Measurements from ENCODE around the gene MAFB.
A peak's percentile ranks its signal among the peaks of the same experiment; 100 is the strongest.
"Not testable (repeated sequence)": the region's sequence is repeated elsewhere in the genome, so short reads cannot be mapped to it uniquely, and the experiment has no call there.

The MAFB gene

GRCh38 chr20:40689100-40689942 lies at the start of gene MAFB:
Gene MAFB (minus strand): TSS chr20:40689236. CDS start chr20:40688850, 386 bp downstream.
- DNase-seq = peak; percentile 85

DNA sequence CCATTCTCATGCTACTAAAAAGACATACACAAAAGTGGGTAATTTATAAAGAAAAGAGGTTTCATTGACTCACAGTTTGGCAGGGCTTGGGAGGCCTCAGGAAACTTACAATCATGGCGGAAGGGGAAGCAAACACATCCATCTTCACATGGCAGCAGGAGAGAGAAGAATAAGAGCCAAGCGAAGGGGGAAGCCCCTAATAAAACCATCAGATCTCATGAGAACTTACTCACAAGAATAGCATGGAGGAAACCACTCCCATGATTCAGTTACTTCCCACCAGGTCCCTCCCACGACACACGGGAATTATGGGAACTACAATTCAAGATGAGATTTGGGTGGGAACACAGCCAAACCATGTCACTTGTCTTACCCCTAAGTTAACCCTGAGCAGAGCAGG lies 47.4 kb upstream of the MAFB start:
- not testable (repeated sequence) for DNase-seq

DNA sequence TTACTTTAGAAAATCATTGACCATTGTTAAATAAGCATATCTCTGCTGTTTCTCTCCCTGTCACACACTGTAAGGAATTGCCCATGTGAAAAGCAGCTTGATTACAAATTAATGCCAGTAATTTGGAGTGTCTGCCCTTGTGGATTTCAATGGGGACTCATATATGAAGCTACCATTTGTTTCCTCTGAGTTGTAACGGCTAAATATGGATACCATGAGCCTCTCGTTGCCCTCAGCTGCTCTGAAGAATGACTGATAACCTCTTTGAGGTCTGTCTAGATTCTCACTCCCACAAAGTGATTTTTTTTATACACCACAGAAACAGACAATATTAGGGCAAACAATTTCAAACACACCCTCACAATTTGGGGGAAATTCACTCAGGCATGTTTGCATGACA lies 40.0 kb upstream of the MAFB start:
- DNase-seq = no peak

GRCh38 chr20:40728470-40728869 lies 39.4 kb upstream of the MAFB start:
- no peak for DNase-seq

DNA sequence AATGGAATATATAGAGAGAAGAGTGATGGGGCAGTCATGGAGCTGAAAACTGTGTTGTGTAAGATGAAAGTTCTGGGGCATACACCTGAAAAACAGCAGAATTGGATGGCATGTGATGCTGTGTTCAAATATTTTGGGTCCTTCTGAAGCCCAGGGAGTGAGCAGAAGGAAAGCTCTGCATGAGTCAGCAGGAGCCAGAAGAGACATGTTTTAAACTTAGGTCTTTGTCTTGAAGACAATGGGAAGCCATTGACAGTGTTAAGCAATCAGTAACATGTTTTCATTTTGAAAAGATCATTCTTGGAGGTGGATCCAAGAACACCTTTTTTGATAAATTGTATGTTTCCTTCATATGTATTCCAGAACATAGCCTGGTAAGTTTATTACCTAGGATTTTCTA lies 38.9 kb upstream of the MAFB start:
- DNase-seq = no peak

DNA sequence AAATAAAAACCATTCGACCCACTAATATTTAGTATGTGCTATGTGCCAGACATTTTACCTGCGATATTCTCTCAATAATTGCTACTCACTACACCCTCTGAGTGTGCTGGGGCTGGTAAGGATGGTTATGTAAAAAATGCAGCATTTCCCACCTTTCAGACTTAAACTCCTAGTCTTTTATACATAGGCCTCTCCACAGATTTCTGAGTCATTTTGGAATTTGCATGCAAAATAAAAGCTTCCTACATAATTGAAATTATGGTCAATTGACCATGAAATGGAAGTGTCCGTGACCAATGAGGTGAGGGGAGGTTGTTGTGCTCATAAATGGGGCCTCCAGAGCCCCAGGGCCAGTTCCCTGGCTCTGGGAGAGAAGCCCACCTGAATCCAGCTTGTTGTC lies 37.7 kb upstream of the MAFB start:
- DNase-seq = no peak

GRCh38 chr20:40724566-40724965 lies 35.5 kb upstream of the MAFB start:
- no peak for DNase-seq

DNA sequence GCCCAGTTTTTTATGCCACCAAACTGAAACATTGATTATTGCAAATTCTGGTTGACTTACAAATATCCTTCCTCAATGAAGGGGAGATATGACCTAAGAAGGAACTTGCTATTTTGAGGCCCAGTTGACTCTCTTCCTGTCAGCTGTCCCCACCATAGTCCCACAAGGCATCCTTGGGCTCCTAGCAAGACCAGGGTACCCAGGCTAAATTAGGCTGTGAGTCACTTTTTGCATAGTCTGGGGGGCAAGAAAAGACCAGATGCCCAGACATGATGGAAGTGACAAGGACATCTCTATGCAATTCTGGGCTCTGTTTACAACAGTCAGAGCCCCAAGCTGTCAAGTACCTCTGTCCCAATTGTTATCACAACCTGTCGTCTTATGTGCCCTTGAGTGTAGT lies 31.8 kb upstream of the MAFB start:
- no peak for DNase-seq

DNA sequence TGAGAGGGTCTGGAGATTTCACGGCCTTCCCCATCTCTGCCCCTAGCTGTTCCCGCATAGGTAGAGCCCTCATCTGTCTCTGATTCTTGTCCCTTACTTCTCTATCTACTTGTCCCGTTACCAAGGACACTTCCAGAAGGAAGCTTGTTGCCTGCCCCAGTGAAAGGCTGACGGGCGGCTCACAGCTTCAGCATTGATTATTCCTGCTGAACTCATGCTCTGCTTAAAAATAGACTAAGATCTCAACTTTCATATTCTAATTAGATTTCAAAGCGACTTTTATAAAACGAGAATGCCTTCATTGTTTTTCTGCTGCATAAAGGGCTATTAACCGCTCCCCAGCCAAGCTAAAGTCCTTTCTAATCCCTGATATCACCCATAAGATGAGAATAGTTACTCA lies 31.1 kb upstream of the MAFB start:
- no peak for DNase-seq

- DNase-seq = no peak
These were observed 30.1 kb upstream of the MAFB start for GRCh38 chr20:40718982-40719729.

DNA sequence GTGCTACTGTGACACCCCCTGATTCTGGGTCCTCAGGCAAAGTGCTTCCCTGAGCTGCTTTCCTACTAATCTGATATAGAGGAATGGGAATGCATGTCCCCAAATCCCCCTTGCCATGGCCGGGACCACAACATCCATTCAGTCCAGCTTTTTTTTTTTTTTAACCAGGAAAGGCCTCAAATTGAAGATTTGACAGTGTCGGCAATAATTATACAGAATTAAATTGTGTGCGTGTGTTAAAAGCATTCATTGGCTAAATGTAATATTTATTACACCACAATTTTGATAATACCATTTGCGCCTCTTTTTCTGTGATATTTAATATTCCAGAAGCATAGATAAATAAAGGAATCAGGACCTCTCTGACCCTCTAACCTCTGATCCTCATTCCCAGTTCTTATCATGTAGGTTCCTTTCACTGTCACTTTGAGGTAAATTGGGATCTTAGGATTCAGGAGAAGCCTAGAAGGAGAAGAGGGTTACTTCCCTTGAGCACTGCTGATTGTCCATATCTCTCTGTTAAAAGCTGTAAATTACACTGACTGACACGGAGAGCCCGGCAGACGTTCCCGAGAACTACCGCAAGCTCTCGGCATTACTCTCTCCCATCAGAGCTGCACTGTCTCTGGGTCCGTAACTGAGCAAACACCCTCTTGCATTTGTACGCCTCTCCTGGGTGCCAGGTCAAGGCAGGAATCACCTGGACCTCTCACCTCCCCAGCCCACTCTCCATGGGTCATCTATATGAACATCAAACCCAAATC lies 29.4 kb upstream of the MAFB start:
- no peak for DNase-seq

DNA sequence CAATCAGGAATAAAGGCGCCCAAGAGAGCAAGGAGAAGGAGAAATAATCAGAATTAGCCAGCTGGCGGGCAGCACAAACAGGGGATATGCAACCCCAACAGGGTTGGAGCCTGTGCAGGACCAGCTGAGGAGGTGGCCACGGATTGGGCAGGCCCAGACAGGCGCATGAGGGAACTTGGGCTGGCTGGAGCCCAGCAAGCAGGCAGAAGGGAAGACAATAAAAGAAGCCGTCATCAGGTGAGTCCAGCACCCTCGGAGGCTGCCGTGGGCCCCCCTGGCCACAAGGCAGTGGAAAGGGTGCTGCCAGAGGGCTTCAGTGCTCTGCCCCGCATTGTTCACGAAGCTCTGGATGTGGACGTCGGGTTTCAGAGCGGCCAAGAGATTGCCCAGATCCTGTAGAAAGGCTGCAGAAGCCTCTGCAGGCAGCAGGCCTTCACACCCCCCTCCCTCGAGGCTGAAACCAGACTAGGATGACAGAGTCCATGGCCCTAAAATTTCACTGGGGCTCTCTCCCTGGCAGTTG lies 28.4 kb upstream of the MAFB start:
- DNase-seq = no peak

GRCh38 chr20:40715491-40715890 lies 26.5 kb upstream of the MAFB start:
- no peak for DNase-seq

- no peak for DNase-seq
These were observed 25.9 kb upstream of the MAFB start for GRCh38 chr20:40714916-40715315.

- no peak for DNase-seq
These were observed 25.1 kb upstream of the MAFB start for GRCh38 chr20:40714109-40714508.

- DNase-seq = no peak
These were observed 24.5 kb upstream of the MAFB start for GRCh38 chr20:40713508-40713907.

DNA sequence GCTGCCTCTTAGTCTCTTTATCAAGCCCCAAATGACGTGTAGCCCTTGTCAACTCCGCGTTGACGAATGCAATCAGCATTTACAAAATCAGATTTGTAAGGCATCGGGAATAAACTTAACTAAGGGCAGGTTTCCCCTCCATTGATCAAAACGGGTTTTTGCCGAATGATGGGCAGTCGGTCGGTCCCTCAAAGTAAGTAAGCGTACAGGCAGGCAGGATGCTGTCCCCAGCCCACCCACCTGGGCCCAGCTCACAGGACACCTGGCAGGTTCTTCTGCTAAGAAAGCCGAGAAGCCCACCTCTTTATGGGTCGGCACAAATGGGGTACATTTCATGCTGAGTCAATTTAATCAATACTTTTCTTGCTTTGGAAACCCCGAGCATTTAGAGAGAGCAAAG lies 22.0 kb upstream of the MAFB start:
- no peak for DNase-seq

DNA sequence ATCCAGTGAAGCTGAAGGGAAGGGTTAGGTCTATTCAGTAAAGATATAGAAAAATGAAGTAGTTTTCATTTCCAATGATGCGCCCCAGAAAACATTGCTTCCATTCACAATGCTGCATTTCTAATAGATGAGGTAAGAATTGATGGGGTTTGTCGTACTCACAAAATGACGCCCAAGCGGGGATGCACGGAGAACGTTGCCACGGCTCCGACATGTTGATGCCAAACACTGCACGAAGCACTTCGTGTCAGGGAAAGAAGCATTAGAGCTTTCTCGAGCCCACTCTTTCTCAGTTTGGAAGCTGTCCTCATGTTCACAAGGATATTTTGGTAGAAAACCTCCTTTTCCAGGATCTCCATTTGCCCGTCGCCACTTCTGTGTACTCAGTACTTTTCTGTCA lies 21.6 kb upstream of the MAFB start:
- no peak for DNase-seq

GRCh38 chr20:40706977-40707582 lies 18.0 kb upstream of the MAFB start:
- DNase-seq = no peak

GRCh38 chr20:40705413-40705812 lies 16.4 kb upstream of the MAFB start:
- no peak for DNase-seq

DNA sequence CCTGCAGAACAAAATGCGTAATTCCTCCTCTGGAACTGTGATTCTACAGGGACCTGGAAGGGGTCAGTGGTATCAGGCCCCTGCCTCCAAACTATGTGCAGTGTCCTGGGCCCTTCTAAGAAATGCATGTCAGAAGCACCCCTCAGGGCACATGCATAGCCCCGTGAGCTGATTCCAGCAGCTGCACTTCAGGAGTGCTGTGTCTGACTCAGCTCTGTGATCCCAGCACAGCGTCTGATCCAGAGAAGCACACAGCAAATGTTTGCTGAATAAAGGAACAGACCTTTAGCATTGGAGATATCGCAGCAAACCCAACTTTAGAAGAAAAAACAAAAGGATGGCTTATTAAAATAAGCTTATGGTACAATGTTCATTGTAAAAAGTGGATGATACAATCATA lies 15.8 kb upstream of the MAFB start:
- no peak for DNase-seq

- no peak for DNase-seq
These were observed 15.0 kb upstream of the MAFB start for GRCh38 chr20:40703975-40704530.

GRCh38 chr20:40702504-40702903 lies 13.5 kb upstream of the MAFB start:
- no peak for DNase-seq

Measured in NCI-H1092 treated with DMSO at 0.1 percent for 48 hours (cell line).